Parathyroid adenoma (tissue), 2 donors: ENCODE data around the gene SLC25A21.

Source experiments
- H2AFZ ChIP-seq: fragments of 300-600 bp; sonication (generic); one replicate; pipeline ENCODE4 v1.7.0; 2017; ENCODE audit warnings: antibody characterized with exemption, mild to moderate bottlenecking
- H3K27ac ChIP-seq: fragments of 300-600 bp; sonication (generic); one replicate; pipeline ENCODE4 v1.7.0; 2017
- H3K27me3 ChIP-seq: fragments of 300-600 bp; sonication (generic); one replicate; pipeline ENCODE4 v1.7.0; 2017; ENCODE audit warnings: low read length; ENCODE audit not compliant: control insufficient read depth, insufficient read depth
- H3K36me3 ChIP-seq: fragments of 300-600 bp; sonication (generic); one replicate; pipeline ENCODE4 v1.7.0; 2017; ENCODE audit warnings: low read length; ENCODE audit not compliant: control insufficient read depth, insufficient read depth
- H3K4me1 ChIP-seq: fragments of 300-600 bp; sonication (generic); one replicate; pipeline ENCODE4 v1.7.0; 2017; ENCODE audit warnings: control low read depth
- H3K4me2 ChIP-seq: fragments of 300-600 bp; sonication (generic); one replicate; pipeline ENCODE4 v1.7.0; 2017; ENCODE audit warnings: low read length
- H3K4me3 ChIP-seq: fragments of 300-600 bp; sonication (generic); one replicate; pipeline ENCODE4 v1.7.0; 2017; ENCODE audit warnings: low read depth, low read length
- H3K79me2 ChIP-seq: fragments of 300-600 bp; sonication (generic); one replicate; pipeline ENCODE4 v1.7.0; 2017; ENCODE audit warnings: control low read depth
- H3K9ac ChIP-seq: fragments of 300-600 bp; sonication (generic); one replicate; pipeline ENCODE4 v1.7.0; 2017; ENCODE audit warnings: mild to moderate bottlenecking
- H3K9me3 ChIP-seq: fragments of 300-600 bp; sonication (generic); one replicate; pipeline ENCODE4 v1.7.0; 2017; ENCODE audit warnings: low read length; ENCODE audit not compliant: control insufficient read depth
- CTCF ChIP-seq: fragments of 300-600 bp; sonication (generic); IDR thresholded peaks from one replicate; pipeline ENCODE4 v1.7.0; 2017; ENCODE audit warnings: antibody characterized with exemption, mild to moderate bottlenecking
- donor health status: primary hyperparathyroidism.

SLC25A21 gene

GRCh38 chr14:36781897-36782296 lies 390.5 kb downstream of the SLC25A21 start:
- H3K4me2 ChIP-seq, result no peak overlapping the region
- H3K36me3 ChIP-seq, result no peaks in the 10 kb centered on the region
- no peaks in the 10 kb centered on the region for H3K9me3 ChIP-seq
- H3K27me3 ChIP-seq, result no peaks in the 10 kb centered on the region
- H3K27ac ChIP-seq, result no peak overlapping the region
- H3K4me3 ChIP-seq, result no peak overlapping the region
- no peak overlapping the region for H2AFZ ChIP-seq
- H3K9ac ChIP-seq, result no peak overlapping the region
- no peaks in the 10 kb centered on the region for H3K79me2 ChIP-seq
- no peaks in the 10 kb centered on the region for H3K4me1 ChIP-seq
- no peak for TF ChIP-seq CTCF

DNA sequence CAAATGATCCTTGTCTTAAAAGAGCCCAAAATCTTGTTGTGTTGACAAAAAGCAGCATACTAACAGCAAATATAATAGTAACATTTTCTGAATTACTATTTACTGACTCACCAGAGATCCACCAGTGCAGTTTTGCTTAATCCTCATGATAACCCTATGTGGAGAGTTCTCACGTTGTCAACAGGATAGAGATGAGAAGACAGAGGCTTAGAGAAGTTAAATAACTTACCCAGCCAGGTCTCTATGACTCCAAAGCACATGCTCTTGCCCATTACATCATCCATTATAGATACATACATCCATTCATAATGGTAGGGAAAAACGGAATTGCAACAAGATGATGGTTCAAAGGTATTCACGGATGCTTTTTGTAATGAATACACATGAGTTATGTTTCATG lies 398.8 kb downstream of the SLC25A21 start:
- Histone ChIP-seq H3K9ac (no peak overlapping the region), H3K27me3 (no peaks in the 10 kb centered on the region), H3K27ac (no peak overlapping the region), H3K4me1 (no peaks in the 10 kb centered on the region), H3K79me2 (no peaks in the 10 kb centered on the region), H3K4me3 (no peak overlapping the region), H3K4me2 (no peak overlapping the region), H3K36me3 (no peaks in the 10 kb centered on the region), H2AFZ (no peak overlapping the region), H3K9me3 (no peaks in the 10 kb centered on the region)
- TF ChIP-seq CTCF, result no peak

- Histone ChIP-seq H3K4me2 (no peak overlapping the region), H3K79me2 (no peaks in the 10 kb centered on the region), H3K27me3 (no peaks in the 10 kb centered on the region), H3K9me3 (no peaks in the 10 kb centered on the region), H3K9ac (no peak overlapping the region), H2AFZ (no peak overlapping the region), H3K27ac (no peak overlapping the region), H3K4me1 (no peaks in the 10 kb centered on the region), H3K36me3 (no peaks in the 10 kb centered on the region), H3K4me3 (no peak overlapping the region)
- no peak for TF ChIP-seq CTCF
Observed at GRCh38 chr14:36773136-36773540, 399.3 kb downstream of the SLC25A21 start.

GRCh38 chr14:36771028-36771640 lies 401.3 kb downstream of the SLC25A21 start:
- H3K27ac ChIP-seq, result no peak overlapping the region
- no peaks in the 10 kb centered on the region for H3K36me3 ChIP-seq
- no peaks in the 10 kb centered on the region for H3K79me2 ChIP-seq

More at GRCh38 chr14:36771028-36771640, 401.3 kb downstream of the SLC25A21 start:
- no peak overlapping the region for H2AFZ ChIP-seq
- H3K4me1 ChIP-seq, result no peaks in the 10 kb centered on the region
- TF ChIP-seq CTCF, result no peak
- no peaks in the 10 kb centered on the region for H3K9me3 ChIP-seq
- peak overlapping the region; percentile 34 for H3K4me2 ChIP-seq
- H3K4me3 ChIP-seq, result no peak overlapping the region
- no peak overlapping the region for H3K9ac ChIP-seq
- H3K27me3 ChIP-seq, result no peaks in the 10 kb centered on the region
